Measurements from ENCODE around the gene IQGAP1.

IQGAP1 gene

DNA sequence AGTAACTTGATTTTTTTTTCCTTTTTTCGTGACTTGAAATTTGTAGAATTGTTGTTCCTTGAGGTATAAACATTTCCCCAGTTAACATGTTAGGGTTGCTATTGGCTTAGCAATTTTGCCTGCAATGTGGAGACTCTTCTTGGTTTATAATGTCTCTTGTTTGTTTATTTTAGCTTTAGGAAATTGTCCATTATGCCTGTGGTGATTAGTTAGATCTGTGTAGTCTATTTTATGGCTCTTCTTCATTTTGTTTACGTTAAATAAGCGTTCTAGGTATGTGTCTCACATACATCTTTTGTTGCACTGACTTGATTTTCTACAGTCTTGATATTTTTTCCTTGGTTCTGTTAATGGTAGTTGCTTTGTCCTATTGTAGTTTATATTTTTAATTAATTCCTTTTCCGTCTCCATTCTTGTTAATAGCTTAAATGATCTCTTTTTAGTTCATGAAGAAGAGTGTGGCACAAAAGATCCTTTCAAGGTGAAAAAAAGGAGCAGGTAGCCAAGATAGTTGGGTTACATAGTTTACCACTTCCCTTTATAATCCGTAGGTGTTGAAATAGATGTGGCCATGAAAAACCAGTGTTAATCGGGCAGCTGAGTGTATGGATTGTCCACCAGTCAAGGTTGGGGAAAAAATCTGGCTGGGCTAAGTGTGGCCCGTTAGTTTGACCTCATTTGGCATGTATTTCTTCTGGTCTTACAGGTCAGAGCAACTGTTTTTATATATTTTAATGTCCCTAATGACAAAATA lies 12.1 kb downstream of the IQGAP1 start:
- H3K4me3 ChIP-seq (ENCODE audit: control insufficient read depth, low read depth, low read length) = no peak overlapping the region
- TF ChIP-seq CTCF (conservative IDR thresholded peaks at IDR 0.05; ENCODE audit: control insufficient read depth, insufficient read depth, low read depth, low read length) = no peak
- DNase-seq (ENCODE audit: low read depth) = no peak

DNA sequence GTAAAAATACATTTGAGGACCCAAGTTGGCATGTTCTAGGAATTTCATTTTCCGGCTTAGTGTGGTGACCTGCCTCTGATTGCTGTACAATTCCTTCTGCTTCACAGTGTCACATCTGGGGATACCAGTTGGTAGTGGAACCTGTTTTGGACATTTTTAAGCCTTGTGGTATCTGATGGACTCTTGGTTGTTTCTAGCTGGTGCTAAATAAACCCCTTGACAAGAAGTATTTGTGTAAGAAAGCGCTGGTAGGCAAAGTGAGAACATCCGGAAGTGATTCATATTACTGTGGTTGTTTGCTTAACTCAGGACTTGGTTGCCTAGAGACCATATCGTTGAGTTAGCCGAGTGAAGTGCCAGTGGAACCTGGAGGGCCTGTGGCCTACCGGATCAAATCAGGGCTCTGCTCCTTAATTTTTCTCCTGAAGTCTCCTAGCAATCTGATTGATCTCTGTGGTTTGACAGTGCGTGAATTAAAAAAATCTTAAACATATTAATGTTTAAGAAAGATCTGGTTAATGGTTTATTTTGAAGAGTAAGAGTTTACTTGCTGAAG lies 12.8 kb downstream of the IQGAP1 start:
- H3K4me3 ChIP-seq (ENCODE audit: control insufficient read depth, low read depth, low read length) = no peak overlapping the region
- DNase-seq (ENCODE audit: low read depth) = peak; percentile 94
- no peak for TF ChIP-seq CTCF (conservative IDR thresholded peaks at IDR 0.05; ENCODE audit: control insufficient read depth, insufficient read depth, low read depth, low read length)

- no peak overlapping the region for H3K4me3 ChIP-seq (ENCODE audit: control insufficient read depth, low read depth, low read length)
- TF ChIP-seq CTCF (conservative IDR thresholded peaks at IDR 0.05; ENCODE audit: control insufficient read depth, insufficient read depth, low read depth, low read length) = no peak
- DNase-seq (ENCODE audit: low read depth) = no peak
Measured at GRCh38 chr15:90401495-90401894, 13.5 kb downstream of the IQGAP1 start.

GRCh38 chr15:90402223-90402622 lies 14.2 kb downstream of the IQGAP1 start:
- peak; percentile 86 for DNase-seq (ENCODE audit: low read depth)
- no peak for TF ChIP-seq CTCF (conservative IDR thresholded peaks at IDR 0.05; ENCODE audit: control insufficient read depth, insufficient read depth, low read depth, low read length)
- no peak overlapping the region for H3K4me3 ChIP-seq (ENCODE audit: control insufficient read depth, low read depth, low read length)

- H3K4me3 ChIP-seq (ENCODE audit: control insufficient read depth, low read depth, low read length) = no peak overlapping the region
- peak; percentile 28 for DNase-seq (ENCODE audit: low read depth)
- TF ChIP-seq CTCF (conservative IDR thresholded peaks at IDR 0.05; ENCODE audit: control insufficient read depth, insufficient read depth, low read depth, low read length) = no peak
Measured at GRCh38 chr15:90402767-90403166, 14.7 kb downstream of the IQGAP1 start.

GRCh38 chr15:90405055-90405607 lies 17.1 kb downstream of the IQGAP1 start:
- no peak for TF ChIP-seq CTCF (conservative IDR thresholded peaks at IDR 0.05; ENCODE audit: control insufficient read depth, insufficient read depth, low read depth, low read length)
- no peak for DNase-seq (ENCODE audit: low read depth)
- H3K4me3 ChIP-seq (ENCODE audit: control insufficient read depth, low read depth, low read length) = no peak overlapping the region

Data from fibroblast of mammary gland (primary cell).